ENCODE data around the gene ARMC6.

GRCh38 chr19:19043481-19043880, 10.1 kb downstream of the ARMC6 start:
- TF ChIP-seq CTCF (IDR thresholded peaks at IDR 0.05; ENCODE audit: poor library complexity, severe bottlenecking) (no peak), POLR2AphosphoS5 (IDR thresholded peaks at IDR 0.05) (no peak), EP300 (conservative IDR thresholded peaks at IDR 0.05; ENCODE audit: poor library complexity, severe bottlenecking) (no peak), RAD21 (conservative IDR thresholded peaks at IDR 0.05) (no peak), EZH2 (IDR thresholded peaks at IDR 0.05; ENCODE audit: borderline replicate concordance, insufficient read depth, low read length, poor library complexity, severe bottlenecking) (no peak), TAF1 (IDR thresholded peaks at IDR 0.05; ENCODE audit: low read depth) (no peak)
